ENCODE measurements around the gene MRPL19. TPM values are rescaled to one million over a fixed set of nuclear protein-coding genes. Genes with fewer than 3 reads are reported as not detected.
A peak's percentile ranks its signal among the peaks of the same experiment; 100 is the strongest.

Gene MRPL19
- total and polyA plus RNA-seq, 2 of the 13 experiments (the other 11 are each of a cell fraction or from before 2014, with no cell fraction given) = 43.2 to 163 TPM

- TF ChIP-seq LRRFIP1 (CRISPR knock-in tag; conservative IDR thresholded peaks at IDR 0.05) (0 out of 2 replicates have a peak, but pooled peaks have one; percentile 35), REL (CRISPR knock-in tag; conservative IDR thresholded peaks at IDR 0.05) (peak; percentile 100), TFDP2 (CRISPR knock-in tag; IDR thresholded peaks at IDR 0.05) (peak; percentile 98), YEATS2 (CRISPR knock-in tag; IDR thresholded peaks at IDR 0.05; ENCODE audit: borderline replicate concordance) (peak; percentile 83; the same call in 1 of the 2 replicates), ZKSCAN1 (IDR thresholded peaks at IDR 0.05; ENCODE audit: low read length) (no peak), POGK (CRISPR knock-in tag; conservative IDR thresholded peaks at IDR 0.05) (peak; percentile 99), ZNF782 (CRISPR knock-in tag; IDR thresholded peaks at IDR 0.05; ENCODE audit: borderline replicate concordance) (peak; percentile 100), HHEX (CRISPR knock-in tag; IDR thresholded peaks at IDR 0.05) (no peak), SSRP1 (CRISPR knock-in tag; IDR thresholded peaks at IDR 0.05) (no peak), ZMYM4 (CRISPR knock-in tag; IDR thresholded peaks at IDR 0.05) (peak; percentile 98), ZNF646 (CRISPR knock-in tag; IDR thresholded peaks at IDR 0.05) (no peak), NFIC (IDR thresholded peaks at IDR 0.05; ENCODE audit: low read length) (peak; percentile 65; the same call in 1 of the 2 replicates), MLXIP (CRISPR knock-in tag; IDR thresholded peaks at IDR 0.05; ENCODE audit: borderline replicate concordance) (peak; percentile 98), SAP130 (CRISPR knock-in tag; IDR thresholded peaks at IDR 0.05; ENCODE audit: low read depth) (peak; percentile 93)
Measured at GRCh38 chr2:75710577-75711253, 64.1 kb downstream of the MRPL19 start, which contains the start of gene GCFC2 (continued).

Data from HepG2 (cell line).